ENCODE results near the gene ASNS.

GRCh38 chr7:97818066-97818663 is 54.0 kb downstream of the ASNS start:
- TF ChIP-seq CTCF (IDR thresholded peaks at IDR 0.05; ENCODE audit: low read depth, low read length, missing input control) (no peak), GABPA (IDR thresholded peaks at IDR 0.05 in 1 of 2, conservative IDR thresholded peaks at IDR 0.05 in 1 of 2) (no peak), RAD21 (IDR thresholded peaks at IDR 0.05) (no peak), MAX (IDR thresholded peaks at IDR 0.05) (no peak), YY1 (IDR thresholded peaks at IDR 0.05) (no peak), ATF3 (IDR thresholded peaks at IDR 0.05) (no peak), ZBTB33 (IDR thresholded peaks at IDR 0.05) (no peak), TAF1 (conservative IDR thresholded peaks at IDR 0.05) (no peak), REST (IDR thresholded peaks at IDR 0.05) (no peak), EGR1 (IDR thresholded peaks at IDR 0.05; ENCODE audit: low read depth in 2 of 2) (no peak), NR2F2 (IDR thresholded peaks at IDR 0.05) (no peak), SP1 (IDR thresholded peaks at IDR 0.05) (no peak), JUND (IDR thresholded peaks at IDR 0.05) (no peak)

Measured in liver (tissue), 3 donors.